Measurements from ENCODE around the gene CEP131.

The CEP131 gene

GRCh38 chr17:81222620-81222905 lies 202 bp downstream of the CEP131 start:
- TF ChIP-seq CTCF (IDR thresholded peaks at IDR 0.05; ENCODE audit: extremely low read depth, insufficient read depth, missing control alignments), result no peak
- no peak for DNase-seq (ENCODE audit: low spot score)
- in situ Hi-C loops (cut with MboI; ENCODE audit: low pct_unique_long_range_greater_than_20kb, low sequenced_read_pairs, unreplicated experiment), result no loop called here

GRCh38 chr17:81221842-81222619 lies 734 bp downstream of the CEP131 start:
- DNase-seq (ENCODE audit: low spot score), result no peak
- TF ChIP-seq CTCF (IDR thresholded peaks at IDR 0.05; ENCODE audit: extremely low read depth, insufficient read depth, missing control alignments), result no peak
- in situ Hi-C loops (cut with MboI; ENCODE audit: low pct_unique_long_range_greater_than_20kb, low sequenced_read_pairs, unreplicated experiment), result no loop called here

- in situ Hi-C loops (cut with MboI; ENCODE audit: low pct_unique_long_range_greater_than_20kb, low sequenced_read_pairs, unreplicated experiment), result no loop called here
- TF ChIP-seq CTCF (IDR thresholded peaks at IDR 0.05; ENCODE audit: extremely low read depth, insufficient read depth, missing control alignments), result no peak
- no peak for DNase-seq (ENCODE audit: low spot score)
Measured at GRCh38 chr17:81221371-81221841, 1.4 kb downstream of the CEP131 start.

GRCh38 chr17:81219476-81220180 lies 3.1 kb downstream of the CEP131 start:
- in situ Hi-C loops (cut with MboI; ENCODE audit: low pct_unique_long_range_greater_than_20kb, low sequenced_read_pairs, unreplicated experiment), result no loop called here
- TF ChIP-seq CTCF (IDR thresholded peaks at IDR 0.05; ENCODE audit: extremely low read depth, insufficient read depth, missing control alignments), result no peak
- no peak for DNase-seq (ENCODE audit: low spot score)

DNA sequence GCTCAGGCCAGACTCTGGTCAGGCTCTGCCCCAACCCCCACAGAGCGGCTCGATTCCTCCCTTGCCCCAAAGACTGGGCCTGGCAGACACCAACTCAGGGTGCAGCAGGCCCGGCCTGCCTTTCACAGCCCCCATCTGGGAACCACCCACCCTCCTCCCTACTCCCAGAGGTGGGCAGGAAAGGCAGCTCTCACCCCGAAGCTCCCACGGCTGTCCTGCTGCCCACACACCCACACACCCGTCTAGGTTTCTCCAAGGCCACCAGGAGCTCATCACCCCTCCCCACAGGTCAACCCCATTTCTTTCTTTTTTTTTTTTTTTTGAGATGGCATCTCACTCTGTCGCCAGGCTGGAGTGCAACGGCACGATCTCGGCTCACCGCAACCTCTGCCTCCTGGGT lies 3.8 kb downstream of the CEP131 start:
- DNase-seq (ENCODE audit: low spot score), result no peak
- in situ Hi-C loops (cut with MboI; ENCODE audit: low pct_unique_long_range_greater_than_20kb, low sequenced_read_pairs, unreplicated experiment), result no loop called here
- TF ChIP-seq CTCF (IDR thresholded peaks at IDR 0.05; ENCODE audit: extremely low read depth, insufficient read depth, missing control alignments), result no peak

GRCh38 chr17:81218459-81218858 lies 4.3 kb downstream of the CEP131 start:
- no peak for TF ChIP-seq CTCF (IDR thresholded peaks at IDR 0.05; ENCODE audit: extremely low read depth, insufficient read depth, missing control alignments)
- in situ Hi-C loops (cut with MboI; ENCODE audit: low pct_unique_long_range_greater_than_20kb, low sequenced_read_pairs, unreplicated experiment), result no loop called here
- DNase-seq (ENCODE audit: low spot score), result no peak

Data from GM13977 (cell line).